NCI-H1436 (cell line): ENCODE data around the gene PRAME.
A peak's percentile ranks its signal among the peaks of the same experiment; 100 is the strongest.
"Not testable (repeated sequence)": the region's sequence is repeated elsewhere in the genome, so short reads cannot be mapped to it uniquely, and the experiment has no call there.

Source experiments
- DNase-seq: peaks from one replicate; lab custom pipeline; 2025; lab: John Stamatoyannopoulos, UW

Gene PRAME, protein sequence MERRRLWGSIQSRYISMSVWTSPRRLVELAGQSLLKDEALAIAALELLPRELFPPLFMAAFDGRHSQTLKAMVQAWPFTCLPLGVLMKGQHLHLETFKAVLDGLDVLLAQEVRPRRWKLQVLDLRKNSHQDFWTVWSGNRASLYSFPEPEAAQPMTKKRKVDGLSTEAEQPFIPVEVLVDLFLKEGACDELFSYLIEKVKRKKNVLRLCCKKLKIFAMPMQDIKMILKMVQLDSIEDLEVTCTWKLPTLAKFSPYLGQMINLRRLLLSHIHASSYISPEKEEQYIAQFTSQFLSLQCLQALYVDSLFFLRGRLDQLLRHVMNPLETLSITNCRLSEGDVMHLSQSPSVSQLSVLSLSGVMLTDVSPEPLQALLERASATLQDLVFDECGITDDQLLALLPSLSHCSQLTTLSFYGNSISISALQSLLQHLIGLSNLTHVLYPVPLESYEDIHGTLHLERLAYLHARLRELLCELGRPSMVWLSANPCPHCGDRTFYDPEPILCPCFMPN

GRCh38 chr22:22558972-22559603, at the start of gene PRAME:
TSS of gene PRAME (minus strand) at chr22:22559265. CDS start at chr22:22556832, 2,433 bp downstream.
- peak; percentile 85 for DNase-seq

DNA sequence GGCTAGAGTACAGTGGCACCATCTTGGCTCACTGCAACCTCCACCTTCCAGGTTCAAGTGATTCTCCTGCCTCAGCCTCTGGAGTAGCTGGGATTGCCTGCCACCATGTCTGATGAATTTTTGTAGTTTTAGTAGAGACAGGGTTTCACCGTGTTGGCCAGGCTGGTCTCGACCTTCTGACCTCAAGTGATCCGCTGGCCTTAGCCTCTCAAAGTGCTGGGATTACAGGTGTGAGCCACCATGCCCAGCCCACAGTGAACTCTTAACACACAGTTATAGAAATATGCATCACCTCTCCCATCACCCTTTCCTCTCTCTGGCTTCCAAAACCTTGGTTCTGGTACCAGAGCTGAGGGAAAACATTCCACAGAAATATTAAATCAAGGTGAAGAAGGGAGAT, 49.0 kb upstream of the PRAME start:
- not testable (repeated sequence) for DNase-seq

DNA sequence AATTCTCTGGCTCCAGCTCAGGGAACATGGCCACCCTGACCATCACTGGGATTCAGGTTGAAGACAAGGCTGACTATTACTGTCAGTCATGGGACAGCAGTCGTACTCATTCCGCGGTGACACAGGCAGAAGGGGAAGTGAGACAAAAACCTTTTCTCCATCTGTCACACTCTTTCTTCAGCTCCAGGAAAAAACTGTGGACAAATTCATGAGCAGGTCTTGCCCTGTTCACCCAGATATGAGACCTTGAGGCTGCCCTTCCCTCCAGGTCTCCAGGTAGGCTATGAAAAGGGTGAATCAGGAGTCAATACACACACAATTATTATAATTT, 46.0 kb upstream of the PRAME start:
- DNase-seq, result no peak

DNA sequence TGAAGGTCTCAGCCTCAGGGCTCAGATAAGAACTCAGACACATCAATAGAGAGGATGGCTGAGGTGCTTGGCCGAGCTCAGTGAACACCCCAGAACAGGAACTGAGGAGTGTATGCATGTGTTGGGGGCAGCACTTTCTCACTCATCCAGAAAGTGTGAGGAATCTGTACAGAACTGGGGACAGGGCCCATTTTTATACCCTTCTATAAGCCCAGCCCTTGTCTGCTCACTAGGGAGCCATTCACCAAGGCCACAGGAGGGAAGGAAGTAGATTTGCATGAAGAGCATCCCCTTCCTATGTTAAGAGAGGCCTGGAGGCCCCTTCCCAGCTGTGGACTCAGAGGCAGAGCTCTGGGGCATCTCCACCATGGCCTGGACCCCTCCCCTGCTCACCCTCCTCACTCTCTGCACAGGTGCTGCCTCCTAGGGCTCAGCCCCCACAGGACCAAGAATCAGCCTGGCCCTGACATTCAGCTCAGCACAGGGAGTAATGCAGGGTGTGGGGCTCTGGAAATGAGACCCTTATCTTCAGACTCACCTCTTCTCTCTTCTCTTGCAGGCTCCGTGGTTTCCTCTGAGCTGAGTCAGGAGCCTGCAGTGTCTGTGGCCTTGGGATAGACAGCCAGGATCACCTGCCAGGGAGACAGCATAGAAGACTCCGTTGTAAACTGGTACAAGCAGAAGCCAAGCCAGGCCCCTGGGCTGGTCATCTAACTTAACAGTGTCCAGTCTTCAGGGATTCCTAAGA, 45.4 kb upstream of the PRAME start:
- DNase-seq, result no peak

GRCh38 chr22:22603470-22603947, 44.4 kb upstream of the PRAME start:
- no peak for DNase-seq

DNA sequence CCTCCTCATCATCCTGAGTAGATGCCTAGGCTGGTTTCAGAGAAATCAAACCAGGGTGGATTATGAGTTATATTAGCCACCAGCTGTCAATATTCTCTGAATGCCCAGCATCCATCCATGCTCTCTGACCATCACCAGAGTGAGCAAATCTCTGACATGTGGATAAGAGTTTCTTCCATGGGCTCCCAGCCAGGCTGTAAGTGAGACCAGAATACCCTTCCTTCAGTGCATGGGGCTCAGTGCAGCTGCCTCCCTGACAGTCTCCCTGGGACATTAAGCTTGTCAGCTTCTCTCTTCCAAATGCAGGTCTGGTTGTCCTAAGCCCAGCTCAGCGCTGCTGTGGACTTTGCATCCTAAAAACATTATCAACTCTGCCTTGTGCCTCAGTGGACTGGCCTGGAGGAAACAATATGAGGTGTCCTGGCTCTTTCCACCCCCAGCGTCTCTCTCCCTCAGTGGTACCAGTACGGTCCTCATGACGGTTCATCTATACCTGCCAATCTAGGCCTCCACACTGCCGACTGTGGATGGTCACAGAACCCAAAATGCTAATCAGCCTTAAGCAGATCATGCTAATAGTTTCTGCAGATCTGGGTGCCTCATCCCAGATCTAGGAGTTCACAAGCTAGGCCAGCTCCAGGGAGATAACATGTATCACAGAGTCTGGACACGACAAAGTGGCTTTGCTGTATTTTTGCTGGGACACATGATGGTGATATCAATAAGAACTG, 41.6 kb upstream of the PRAME start:
- DNase-seq, result no peak

DNA sequence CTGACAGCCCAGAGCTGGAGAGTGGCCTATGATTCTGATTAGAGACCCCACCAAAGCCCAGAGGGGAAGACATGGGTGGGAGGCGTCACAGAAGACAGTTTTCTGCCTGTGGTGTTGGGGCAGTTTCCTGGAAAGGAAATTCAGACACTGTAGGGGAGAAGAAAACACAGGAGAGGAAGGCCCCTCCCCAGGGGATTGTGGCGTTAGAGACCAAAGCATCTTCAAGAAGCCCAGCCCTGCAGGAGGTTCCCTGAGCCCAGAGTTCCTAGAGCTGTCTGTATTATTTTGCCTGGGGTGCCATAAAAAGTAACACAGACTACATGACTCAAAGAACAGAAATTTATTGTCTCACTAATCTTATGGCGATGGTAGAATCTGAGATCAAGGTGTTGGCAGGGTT, 40.2 kb upstream of the PRAME start:
- DNase-seq, result no peak

DNA sequence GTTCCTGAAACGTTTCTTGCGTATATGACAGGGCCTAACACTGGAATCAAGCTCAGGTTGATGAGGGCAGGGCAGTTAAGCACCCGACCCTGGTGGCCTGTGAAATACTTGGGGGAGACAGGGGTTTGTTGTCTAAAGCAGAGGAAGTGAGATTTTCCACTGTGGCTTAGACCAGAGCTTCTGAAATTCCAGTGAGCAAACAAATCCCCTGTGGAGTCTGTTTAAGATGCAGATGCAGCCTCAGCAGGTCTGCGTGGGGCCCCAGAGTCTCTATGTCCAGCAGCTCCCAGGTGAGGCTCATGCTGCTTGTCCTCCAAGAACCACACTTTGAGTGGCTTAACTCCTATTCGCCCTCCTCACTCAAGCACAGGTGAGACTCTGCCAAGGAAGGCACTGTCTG, 39.1 kb upstream of the PRAME start:
- DNase-seq, result no peak

DNA sequence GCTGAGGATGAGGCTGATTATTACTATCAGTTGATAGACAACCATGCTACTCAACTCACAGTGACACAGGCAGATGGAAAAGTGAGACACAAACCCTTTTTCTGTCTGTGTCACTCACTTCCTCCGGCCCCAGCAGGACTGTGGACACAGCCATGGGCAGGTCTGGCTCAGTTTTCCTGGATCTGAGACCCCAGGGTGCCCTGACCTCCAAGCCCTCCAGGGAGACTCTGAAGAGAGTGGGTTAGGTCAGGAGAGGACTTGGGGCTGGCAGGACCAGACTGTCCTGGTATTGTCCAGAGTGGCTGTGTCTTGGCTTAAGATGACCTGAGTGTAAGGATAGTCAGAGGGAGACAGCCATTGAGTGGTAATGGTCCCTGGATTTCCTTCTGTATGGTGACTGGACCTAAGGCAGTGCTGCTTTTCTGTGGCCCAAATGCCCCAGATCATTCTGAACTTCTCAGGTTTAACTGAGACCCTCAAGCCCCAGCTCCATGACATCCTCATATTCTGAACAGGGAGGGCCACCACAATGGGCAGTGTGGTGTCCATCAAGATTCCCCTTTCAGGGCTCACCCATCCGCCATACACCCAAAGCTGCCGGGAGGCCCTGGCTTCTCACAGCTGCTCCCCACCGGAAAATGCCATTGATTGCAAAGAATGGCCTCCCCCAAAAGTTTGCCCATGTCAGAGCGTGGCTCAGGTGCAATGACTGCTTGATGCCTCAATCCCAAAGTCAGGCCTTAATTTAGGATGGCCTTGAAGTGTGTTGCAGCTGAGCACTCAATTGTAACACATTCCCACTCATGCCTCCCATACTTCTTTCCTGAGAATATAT, 36.2 kb upstream of the PRAME start:
- DNase-seq, result no peak

GRCh38 chr22:22593964-22594656, 35.0 kb upstream of the PRAME start:
- peak; percentile 32 for DNase-seq

DNA sequence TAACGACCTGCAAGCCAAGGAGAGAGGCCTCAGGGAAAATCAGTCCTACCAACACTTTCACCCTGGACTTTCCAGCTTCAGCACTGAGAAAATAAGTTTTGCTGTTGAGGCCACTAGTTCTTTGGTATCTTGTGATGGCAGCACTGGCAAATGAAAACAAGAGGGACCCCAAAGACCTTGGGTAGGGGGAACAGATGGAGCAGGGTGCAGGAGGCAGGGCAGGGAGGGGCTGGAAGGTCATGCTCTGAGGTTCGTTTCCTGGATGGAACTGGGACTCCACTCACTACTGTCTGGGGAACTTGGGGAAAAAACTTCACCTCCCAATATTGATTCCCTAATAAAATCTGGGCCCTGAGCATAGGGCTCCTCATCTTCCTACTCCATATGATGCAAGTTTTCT, 34.2 kb upstream of the PRAME start:
- no peak for DNase-seq

GRCh38 chr22:22591348-22592299, 32.6 kb upstream of the PRAME start:
- no peak for DNase-seq

GRCh38 chr22:22590136-22590891, 31.2 kb upstream of the PRAME start:
- DNase-seq, result no peak

GRCh38 chr22:22588485-22589164, 29.6 kb upstream of the PRAME start:
- no peak for DNase-seq

GRCh38 chr22:22587577-22588188, 28.6 kb upstream of the PRAME start:
- DNase-seq, result no peak

DNA sequence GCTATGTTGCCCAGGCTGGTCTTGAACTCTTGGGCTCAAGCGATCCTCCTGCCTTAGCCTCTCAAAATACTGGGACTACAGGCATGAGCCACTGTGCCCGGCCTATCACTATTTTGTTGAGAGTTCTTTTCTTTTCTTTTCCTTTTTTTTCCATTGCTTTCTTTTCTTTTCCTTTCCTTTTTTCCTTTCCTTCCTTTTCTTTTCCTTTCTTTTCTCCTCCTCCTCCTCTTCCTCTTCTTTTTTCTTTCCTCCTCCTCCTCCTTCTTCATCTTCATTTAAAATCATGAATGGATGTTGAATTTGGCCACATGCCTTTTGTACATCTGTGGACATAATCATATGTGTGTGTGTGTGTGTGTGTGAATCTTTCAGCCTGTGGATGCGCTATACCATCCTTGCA, 25.7 kb upstream of the PRAME start:
- DNase-seq, result no peak

DNA sequence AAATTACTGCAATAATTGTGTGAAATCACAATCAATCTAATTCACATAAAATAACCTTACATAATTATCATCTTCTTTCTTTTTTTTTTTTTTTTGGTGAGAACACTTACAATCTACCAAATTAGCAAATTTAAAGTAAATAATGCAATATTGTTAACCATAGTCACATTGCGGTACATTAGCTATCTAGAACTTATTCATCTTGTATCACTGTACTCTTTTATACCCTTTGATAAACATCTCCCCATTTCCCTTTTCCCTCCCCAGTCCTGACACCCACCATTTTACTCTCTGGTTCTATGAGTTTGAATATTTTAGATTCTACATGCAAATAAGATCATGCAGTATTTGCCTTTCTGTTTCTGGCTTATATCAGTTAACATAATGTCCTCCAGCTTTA, 24.0 kb upstream of the PRAME start:
- DNase-seq, result no peak

DNA sequence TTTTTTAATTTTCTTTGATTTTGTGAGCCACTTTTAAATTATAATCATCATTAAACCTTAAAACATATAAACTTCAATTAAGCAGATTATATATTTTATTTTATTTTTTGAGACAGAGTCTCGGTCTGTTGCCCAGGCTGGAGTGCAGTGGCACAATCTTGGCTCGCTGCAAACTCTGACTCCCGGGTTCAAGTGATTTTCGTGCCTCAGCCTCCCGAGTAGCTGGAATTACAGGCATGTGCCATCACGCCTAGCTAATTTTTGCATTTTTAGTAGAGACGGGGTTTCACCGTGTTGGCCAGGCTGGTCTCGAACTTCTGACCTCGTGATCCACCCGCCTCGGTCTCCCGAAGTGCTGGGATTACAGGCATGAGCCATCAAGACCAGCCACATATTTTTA, 22.5 kb upstream of the PRAME start:
- not testable (repeated sequence) for DNase-seq
